ENCODE measurements around the gene PDE11A.

GRCh38 chr2:177984749-177985148 is 87.8 kb downstream of the PDE11A start:
- TF ChIP-seq CTCF (IDR thresholded peaks at IDR 0.05) (no peak), ZFX (IDR thresholded peaks at IDR 0.05; ENCODE audit: borderline replicate concordance) (no peak)
